GM23338 (cell line): ENCODE results near the gene SPTBN4. TPM values are rescaled to one million over a fixed set of nuclear protein-coding genes. Genes with fewer than 3 reads are reported as not detected.

Experiments
- CREB1 ChIP-seq: fragments of 250-450 bp; sonication (Bioruptor Pico); IDR thresholded peaks from 2 replicates; pipeline ENCODE4 v1.5.0; 2020; ENCODE audit warnings: low read depth, mild to moderate bottlenecking, moderate library complexity
- ETS1 ChIP-seq: IDR thresholded peaks from 2 replicates; pipeline ENCODE4 v1.6.1; 2016; ENCODE audit warnings: antibody characterized with exemption
- EZH2 ChIP-seq: fragments of 200-600 bp; sonication (generic); IDR thresholded peaks from one replicate; pipeline ENCODE4 v1.8.0; 2017; ENCODE audit warnings: antibody characterized with exemption, mild to moderate bottlenecking, low read depth; ENCODE audit not compliant: unreplicated experiment
- EZH2phosphoT487 ChIP-seq: fragments of 200-600 bp; sonication (generic); IDR thresholded peaks from one replicate; pipeline ENCODE4 v1.8.1; 2018; ENCODE audit warnings: antibody characterized with exemption; ENCODE audit not compliant: unreplicated experiment
- JUNB ChIP-seq: IDR thresholded peaks from one replicate; pipeline ENCODE4 v1.6.1; 2016; ENCODE audit warnings: antibody characterized with exemption; ENCODE audit not compliant: unreplicated experiment
- NANOG ChIP-seq: IDR thresholded peaks from 2 replicates; pipeline ENCODE4 v1.6.1; 2016; ENCODE audit warnings: antibody characterized with exemption, borderline replicate concordance
- POLR2AphosphoS5 ChIP-seq: IDR thresholded peaks from 2 replicates; pipeline ENCODE4 v1.6.1; 2016; ENCODE audit warnings: antibody characterized with exemption, low read depth
- STAT1 ChIP-seq: IDR thresholded peaks from one replicate; pipeline ENCODE4 v1.6.1; 2016; ENCODE audit warnings: antibody characterized with exemption; ENCODE audit not compliant: unreplicated experiment
- ZNF114 ChIP-seq: fragments of 250-450 bp; sonication (Bioruptor Pico); IDR thresholded peaks from 2 replicates; pipeline ENCODE4 v1.5.0; 2020; ENCODE audit warnings: mild to moderate bottlenecking, moderate library complexity
- ZNF331 ChIP-seq: fragments of 250-450 bp; sonication (Bioruptor Pico); IDR thresholded peaks from 2 replicates; pipeline ENCODE4 v1.5.0; 2020; ENCODE audit warnings: low read depth, mild to moderate bottlenecking, moderate library complexity
- polyA plus RNA-seq: library from polyadenylated mRNA; unstranded; fragments of >200 nt; fragmentation: Nextera tagmentation; extraction: Ambion mirVana; gene quantifications from 2 replicates; pipeline ENCODE4 v1.2.1, GENCODE V29; 2016
- total RNA-seq: library from RNA; depleted of rRNA; stranded (reverse); fragments of >200 nt; shearing (Covaris generic); gene quantifications from 2 replicates; pipeline ENCODE4 v1.2.3, GENCODE V29; 2014
- TF ChIP-seq, protein P1 (sequence below): IDR thresholded peaks from one replicate; pipeline ENCODE4 v1.6.1; 2018; ENCODE audit warnings: antibody characterized with exemption; ENCODE audit not compliant: unreplicated experiment
- TF ChIP-seq, protein P2 (sequence below), 2 experiments: fragments of 200-600 bp in 1 of 2; sonication (generic) in 1 of 2; conservative IDR thresholded peaks; 2 replicates each; pipeline versions ENCODE4 v1.5.1 to v1.6.1; 2016 to 2017; ENCODE audit warnings: antibody characterized with exemption in 2 of 2, low read depth in 2 of 2, mild to moderate bottlenecking in 2 of 2, moderate library complexity in 1 of 2

Gene SPTBN4
- total and polyA plus RNA-seq, 2 experiments from 2014 or later: 1.6 to 2.3 TPM

DNA sequence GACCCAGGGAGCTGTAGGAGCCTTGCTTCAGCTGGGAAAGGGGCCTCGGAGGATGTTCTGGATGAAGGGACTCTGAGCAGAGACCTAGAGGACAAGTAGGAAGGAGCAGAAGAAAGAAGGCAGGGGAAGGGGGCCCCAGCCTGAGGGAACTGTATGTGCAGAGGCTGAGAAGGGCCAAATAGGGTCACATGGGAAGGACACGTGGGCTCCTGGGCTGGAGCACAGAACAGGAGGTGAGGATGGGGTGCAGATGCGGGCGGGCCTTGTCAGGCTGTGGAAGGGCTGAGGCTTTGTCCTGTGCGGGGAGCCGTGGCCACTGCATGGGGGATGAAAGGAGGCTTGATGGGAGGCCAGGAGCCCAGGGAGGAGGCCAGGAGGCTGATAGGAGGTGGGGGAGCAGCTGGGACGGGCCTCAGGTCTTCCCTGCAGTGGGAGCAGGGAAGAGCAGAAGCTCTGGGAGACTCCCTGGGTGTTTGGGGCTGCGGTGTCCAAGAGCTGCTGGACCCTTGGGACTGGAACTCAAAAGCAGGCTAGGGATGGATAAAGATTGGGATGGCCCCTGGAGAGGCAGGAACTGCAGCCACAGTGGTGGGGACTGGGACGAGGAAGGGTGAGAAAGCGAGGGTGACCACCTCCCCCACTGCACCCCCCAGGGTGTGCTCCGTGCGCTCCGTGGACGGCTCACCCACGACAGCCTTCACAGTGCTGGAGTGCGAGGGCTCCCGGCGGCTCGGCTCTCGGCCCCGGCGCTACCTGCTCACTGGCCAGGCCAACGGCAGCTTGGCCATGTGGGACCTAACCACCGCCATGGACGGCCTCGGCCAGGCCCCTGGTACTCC, 123.0 kb downstream of the SPTBN4 start (continued):
- TF ChIP-seq, protein P1, sequence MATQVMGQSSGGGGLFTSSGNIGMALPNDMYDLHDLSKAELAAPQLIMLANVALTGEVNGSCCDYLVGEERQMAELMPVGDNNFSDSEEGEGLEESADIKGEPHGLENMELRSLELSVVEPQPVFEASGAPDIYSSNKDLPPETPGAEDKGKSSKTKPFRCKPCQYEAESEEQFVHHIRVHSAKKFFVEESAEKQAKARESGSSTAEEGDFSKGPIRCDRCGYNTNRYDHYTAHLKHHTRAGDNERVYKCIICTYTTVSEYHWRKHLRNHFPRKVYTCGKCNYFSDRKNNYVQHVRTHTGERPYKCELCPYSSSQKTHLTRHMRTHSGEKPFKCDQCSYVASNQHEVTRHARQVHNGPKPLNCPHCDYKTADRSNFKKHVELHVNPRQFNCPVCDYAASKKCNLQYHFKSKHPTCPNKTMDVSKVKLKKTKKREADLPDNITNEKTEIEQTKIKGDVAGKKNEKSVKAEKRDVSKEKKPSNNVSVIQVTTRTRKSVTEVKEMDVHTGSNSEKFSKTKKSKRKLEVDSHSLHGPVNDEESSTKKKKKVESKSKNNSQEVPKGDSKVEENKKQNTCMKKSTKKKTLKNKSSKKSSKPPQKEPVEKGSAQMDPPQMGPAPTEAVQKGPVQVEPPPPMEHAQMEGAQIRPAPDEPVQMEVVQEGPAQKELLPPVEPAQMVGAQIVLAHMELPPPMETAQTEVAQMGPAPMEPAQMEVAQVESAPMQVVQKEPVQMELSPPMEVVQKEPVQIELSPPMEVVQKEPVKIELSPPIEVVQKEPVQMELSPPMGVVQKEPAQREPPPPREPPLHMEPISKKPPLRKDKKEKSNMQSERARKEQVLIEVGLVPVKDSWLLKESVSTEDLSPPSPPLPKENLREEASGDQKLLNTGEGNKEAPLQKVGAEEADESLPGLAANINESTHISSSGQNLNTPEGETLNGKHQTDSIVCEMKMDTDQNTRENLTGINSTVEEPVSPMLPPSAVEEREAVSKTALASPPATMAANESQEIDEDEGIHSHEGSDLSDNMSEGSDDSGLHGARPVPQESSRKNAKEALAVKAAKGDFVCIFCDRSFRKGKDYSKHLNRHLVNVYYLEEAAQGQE: no peak
- TF ChIP-seq ZNF114 (CRISPR knock-in tag): no peak
- TF ChIP-seq STAT1: no peak
- no peak for TF ChIP-seq EZH2
- no peak for TF ChIP-seq POLR2AphosphoS5
- no peak for TF ChIP-seq JUNB
- TF ChIP-seq, protein P2, sequence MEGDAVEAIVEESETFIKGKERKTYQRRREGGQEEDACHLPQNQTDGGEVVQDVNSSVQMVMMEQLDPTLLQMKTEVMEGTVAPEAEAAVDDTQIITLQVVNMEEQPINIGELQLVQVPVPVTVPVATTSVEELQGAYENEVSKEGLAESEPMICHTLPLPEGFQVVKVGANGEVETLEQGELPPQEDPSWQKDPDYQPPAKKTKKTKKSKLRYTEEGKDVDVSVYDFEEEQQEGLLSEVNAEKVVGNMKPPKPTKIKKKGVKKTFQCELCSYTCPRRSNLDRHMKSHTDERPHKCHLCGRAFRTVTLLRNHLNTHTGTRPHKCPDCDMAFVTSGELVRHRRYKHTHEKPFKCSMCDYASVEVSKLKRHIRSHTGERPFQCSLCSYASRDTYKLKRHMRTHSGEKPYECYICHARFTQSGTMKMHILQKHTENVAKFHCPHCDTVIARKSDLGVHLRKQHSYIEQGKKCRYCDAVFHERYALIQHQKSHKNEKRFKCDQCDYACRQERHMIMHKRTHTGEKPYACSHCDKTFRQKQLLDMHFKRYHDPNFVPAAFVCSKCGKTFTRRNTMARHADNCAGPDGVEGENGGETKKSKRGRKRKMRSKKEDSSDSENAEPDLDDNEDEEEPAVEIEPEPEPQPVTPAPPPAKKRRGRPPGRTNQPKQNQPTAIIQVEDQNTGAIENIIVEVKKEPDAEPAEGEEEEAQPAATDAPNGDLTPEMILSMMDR (conservative IDR thresholded peaks at IDR 0.05; ENCODE audit: low read depth in 2 of 2): no peak
- no peak for TF ChIP-seq EZH2phosphoT487
- TF ChIP-seq ZNF331: no peak
- TF ChIP-seq NANOG: no peak
- TF ChIP-seq ETS1: no peak
- TF ChIP-seq CREB1: no peak
